NCI-H345 treated with DMSO at 0.1 percent for 48 hours (cell line): Measurements from ENCODE around the gene BRD9.
"Not testable (repeated sequence)": the region's sequence is repeated elsewhere in the genome, so short reads cannot be mapped to it uniquely, and the experiment has no call there.

ENCODE experiments used
- DNase-seq: peaks from one replicate; lab custom pipeline; 2025; ENCODE audit not compliant: unreplicated experiment; lab: John Stamatoyannopoulos, UW

BRD9 gene

DNA sequence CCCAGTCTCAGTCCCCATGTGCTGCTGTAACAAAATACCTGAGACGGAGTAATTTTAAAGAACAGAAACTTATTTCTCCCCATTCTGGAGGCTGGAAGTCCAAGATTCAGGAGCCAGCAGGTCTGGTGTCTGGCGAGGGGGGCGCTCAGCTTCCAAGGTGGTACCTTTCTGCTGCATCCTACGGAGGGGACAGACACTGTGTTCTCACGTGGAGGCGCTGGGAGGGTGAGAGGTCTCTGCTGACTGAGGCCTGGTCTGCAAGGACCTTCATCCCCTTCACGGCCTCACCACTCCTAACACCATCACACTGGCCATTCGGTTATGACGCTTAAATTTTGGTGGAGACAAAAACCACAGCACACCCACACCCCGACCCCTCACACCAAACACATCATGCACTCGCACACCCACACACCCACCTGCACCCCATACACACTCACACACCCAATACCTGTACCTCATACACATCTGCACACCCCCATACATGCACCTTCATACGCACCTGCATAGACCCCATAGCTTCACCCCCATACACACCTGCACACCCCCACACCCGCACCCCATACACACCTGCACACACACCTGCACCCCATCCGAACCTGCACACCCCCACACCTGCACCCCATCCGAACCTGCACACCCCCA lies 32.0 kb downstream of the BRD9 start:
- DNase-seq = no peak

DNA sequence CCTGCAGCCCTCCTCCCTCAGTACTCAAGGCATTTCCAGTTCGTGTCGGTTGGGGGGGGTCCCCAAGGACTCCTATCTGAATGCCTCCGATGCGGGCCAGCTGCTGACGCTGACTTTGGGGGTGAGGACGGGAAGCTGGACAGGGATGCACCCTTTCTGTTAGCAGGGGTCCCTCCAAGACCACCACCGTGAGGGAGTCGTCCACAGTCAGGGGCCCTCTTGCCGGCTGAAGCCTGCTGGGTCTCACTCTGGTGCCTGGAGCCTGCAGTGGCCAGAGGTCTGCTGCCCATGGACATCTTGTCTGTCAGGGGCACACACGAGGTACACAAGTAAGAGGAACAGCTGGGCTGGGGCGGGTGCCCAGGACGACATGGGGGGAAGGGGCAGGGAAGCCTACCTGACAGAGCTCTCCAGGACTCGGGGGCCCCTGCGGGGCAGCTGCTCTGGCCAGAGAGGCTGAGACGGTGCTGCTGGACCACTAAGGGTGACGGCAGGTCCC lies 32.8 kb downstream of the BRD9 start:
- no peak for DNase-seq

DNA sequence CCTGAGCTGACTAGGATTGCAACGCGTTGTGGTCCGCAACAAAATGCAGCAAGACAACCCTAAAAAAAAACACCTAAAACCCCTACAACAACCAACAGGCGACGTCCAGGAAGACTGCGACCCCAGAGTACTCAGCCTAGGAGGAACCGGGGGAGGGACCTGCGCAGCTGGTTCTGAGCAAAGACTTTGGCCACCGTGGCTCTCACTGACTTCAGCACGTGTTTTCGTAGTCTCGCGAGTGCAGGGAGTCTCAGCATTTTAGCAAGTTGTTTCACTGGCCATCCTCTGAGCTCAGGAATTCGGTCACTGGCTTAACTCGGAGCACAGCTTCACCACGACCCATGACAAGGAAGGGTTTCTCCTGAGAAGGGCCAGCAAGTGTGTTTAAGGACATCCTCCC lies 33.2 kb downstream of the BRD9 start:
- no peak for DNase-seq

DNA sequence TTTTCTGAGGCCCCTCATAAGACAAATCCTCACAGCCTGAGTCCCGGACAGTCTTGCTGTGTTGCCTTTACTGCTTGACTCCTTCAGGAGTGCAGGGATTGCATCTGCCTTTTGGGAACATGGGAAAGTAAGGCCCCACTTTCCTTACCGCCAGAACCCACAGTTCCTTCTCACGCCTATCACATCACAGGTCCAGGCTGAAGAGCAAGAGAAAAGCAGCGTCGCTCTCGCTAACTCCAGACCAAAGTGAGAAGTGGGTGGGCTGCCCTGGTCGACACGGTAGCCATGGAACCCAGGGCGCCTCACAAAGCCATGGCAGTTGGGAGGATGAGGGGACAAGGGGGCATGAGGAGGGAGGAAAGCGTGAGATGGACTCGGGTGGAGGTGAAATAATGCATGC lies 33.9 kb downstream of the BRD9 start:
- no peak for DNase-seq

DNA sequence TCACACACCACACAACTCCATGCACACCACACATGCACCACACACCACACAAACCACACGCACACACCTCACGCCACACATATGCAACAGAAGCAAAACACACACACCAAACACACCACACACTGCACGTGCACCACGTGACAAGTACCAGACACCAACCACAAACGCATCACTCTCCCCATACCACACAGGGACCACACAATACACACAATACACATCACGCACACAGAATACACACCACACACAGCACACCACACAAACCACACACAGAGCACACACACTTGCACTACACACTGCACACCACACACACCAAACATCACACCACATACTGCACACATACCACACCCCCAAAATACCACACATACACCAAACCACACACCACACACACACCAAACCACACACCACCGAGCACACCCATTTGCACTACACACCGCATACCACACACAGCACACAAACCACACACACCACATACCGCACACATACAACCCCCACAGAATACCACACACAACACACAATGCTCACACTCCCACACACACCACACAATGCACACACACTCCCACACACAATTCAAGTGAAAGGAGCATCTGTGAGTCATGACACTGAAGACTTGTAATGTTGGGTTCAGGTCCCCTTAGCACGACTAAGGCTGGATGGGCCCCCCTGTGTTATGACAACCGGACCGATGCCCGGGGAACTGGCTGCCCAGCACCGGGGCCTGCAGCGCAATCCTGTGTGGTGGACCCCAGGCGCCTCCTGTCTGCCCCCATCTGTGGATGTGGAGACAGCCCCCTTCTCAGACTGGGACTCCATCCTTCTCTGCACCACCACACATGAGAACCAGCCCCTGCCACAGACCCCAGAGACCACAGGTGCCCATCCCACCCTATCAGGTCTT lies 35.8 kb downstream of the BRD9 start:
- no peak for DNase-seq

DNA sequence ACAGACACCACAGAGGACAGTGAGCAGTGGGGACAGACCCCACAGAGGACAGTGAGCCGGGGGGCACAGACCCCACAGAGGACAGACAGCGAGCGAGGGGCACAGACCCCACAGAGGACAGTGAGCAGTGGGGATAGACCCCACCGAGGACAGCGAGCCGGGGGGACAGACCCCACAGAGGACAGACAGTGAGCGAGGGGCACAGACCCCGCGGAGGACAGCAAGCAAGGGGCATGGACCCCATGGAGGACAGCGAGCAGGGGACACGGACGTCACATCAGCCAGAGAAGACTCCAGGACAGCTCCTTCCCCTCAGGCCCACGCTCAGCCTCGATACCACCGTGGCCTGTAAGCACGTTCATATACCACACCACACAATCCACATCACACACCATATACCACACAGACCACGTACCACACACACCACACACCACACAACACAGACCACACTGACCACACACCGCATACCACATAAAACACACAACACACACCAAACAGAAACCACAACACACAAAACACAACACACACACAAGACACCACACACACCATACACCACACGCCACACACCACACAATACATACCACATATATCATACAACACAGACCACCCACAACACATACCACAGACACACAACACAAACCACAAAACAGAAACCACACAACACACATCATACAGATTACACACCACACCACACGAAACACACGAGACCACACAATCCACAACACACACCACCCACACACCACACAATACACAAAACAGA lies 36.6 kb downstream of the BRD9 start:
- DNase-seq = no peak

DNA sequence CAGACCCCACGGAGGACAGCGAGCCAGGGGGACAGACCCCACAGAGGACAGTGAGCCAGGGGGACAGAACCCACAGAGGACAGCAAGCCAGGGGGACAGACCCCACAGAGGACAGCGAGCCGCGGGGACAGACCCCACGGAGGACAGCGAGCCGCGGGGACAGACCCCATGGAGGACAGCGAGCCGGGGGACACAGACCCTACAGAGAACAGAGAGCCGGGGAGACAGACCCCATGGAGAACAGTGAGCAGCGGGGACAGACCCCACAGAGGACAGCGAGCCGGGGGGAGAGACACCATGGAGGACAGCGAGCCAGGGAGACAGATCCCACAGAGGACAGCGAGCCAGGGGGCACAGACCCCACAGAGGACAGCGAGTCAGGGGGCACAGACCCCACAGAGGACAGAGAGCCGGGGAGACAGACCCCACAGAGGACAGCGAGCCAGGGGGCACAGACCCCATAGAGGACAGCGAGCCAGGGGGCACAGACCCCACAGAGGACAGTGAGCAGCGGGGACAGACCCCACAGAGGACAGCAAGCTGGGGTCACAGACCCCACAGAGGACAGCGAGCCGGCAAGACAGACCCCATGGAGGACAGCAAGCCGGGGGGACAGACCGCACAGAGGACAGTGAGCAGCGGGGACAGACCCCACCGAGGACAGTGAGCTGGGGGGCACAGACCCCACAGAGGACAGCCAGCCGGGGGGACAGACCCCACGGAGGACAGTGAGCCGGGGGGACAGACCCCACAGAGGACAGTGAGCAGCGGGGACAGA lies 37.4 kb downstream of the BRD9 start:
- no peak for DNase-seq

DNA sequence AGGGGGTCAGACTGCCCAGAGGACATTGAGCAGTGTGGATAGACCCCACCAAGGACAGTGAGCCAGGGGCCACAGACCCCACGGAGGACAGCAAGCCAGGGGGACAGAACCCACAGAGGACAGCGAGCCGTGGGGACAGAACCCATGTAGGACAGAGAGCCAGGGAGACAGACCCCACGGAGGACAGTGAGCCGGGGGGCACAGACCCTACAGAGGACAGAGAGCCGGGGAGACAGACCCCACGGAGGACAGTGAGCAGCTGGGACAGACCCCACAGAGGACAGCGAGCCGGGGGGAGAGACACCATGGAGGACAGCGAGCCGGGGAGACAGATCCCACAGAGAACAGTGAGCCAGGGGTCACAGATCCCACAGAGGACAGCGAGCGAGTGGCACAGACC lies 38.4 kb downstream of the BRD9 start:
- no peak for DNase-seq

DNA sequence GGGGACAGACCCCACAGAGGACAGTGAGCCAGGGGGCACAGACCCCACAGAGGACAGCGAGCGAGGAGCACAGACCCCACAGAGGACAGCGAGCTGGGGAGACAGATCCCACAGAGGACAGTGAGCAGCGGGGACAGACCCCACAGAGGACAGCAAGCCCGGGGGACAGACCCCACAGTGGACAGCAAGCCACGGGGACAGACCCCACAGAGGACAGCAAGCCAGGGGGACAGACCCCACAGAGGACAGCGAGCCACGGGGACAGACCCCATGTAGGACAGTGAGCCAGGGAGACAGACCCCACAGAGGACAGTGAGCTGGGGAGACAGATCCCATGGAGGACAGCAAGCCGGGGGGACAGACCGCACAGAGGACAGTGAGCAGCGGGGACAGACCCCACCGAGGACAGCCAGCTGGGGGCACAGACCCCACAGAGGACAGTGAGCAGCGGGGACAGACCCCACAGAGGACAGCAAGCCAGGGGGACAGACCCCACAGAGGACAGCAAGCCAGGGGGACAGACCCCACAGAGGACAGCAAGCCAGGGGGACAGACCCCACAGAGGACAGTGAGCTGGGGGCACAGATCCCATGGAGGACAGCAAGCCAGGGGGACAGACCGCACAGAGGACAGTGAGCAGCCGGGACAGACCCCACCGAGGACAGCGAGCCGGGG lies 39.0 kb downstream of the BRD9 start:
- not testable (repeated sequence) for DNase-seq

DNA sequence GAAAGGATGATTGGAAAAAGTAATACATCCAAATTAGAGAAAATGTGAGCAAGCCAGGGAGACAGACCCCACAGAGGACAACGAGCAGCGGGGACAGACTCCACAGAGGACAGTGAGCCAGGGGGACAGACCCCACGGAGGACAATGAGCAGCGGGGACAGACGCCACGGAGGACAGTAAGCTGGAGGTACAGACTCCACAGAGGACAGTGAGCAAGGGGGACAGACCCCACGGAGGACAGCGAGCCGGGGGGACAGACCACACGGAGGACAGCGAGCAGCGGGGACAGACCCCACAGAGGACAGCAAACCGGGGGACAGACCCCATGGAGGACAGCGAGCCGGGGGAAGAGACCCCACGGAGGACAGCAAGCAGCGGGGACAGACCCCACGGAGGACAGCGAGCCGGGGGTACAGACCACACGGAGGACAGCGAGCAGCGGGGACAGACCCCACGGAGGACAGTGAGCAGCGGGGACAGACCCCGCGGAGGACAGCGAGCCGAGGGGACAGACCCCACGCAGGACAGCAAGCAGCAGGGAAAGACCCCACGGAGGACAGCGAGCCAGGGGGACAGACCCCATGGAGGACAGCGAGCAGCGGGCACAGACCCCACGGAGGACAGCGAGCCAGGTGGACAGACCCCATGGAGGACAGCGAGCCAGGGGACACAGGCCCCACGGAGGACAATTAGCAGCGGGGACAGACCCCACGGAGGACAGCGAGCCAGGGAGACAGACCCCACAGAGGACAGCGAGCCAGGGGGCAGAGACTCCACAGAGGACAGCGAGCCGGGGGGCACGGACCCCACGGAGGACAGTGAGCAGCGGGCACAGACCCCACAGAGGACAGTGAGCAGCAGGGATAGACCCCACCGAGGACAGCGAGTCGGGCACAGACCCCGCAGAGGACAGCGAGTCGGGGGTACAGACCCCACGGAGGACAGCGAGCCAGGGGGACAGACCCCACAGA lies 39.9 kb downstream of the BRD9 start:
- DNase-seq = no peak

DNA sequence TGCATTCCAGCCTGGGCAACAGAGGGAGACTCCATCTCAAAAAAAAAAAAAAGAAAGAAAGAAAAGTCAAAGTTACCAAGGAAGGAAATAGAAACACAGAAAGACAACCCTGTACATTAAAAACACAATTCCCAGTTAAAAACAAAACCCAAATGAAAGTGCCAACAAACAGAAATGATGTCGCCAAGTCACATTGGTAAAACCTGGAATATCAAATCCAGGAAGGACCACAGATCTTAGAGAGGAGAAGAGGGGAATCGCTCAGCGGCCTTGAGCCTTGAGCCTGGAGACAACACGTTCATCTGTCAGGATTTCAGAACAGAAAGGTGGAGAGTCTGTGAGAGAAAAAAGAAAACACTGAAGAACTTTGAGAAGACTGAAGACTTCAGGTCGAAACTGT lies 40.6 kb downstream of the BRD9 start:
- no peak for DNase-seq

DNA sequence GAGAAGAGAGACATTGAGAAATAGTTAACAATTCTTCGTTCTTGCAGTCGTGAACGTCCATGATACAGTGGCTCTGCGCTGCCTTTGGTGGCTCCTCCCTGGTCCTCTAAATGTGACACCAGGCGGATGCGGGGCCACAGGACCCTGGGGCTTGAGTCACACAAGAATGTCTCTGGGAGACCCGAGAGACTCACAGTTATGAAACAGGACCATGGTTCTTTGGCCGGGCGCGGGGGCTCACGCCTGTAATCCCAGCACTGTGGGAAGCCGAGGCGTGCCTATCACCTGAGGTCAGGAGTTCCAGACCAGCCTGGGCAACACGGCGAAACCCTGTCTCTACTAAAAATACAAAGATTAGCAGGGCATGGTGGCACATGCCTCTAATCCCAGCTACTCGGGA lies 41.0 kb downstream of the BRD9 start:
- DNase-seq = no peak

DNA sequence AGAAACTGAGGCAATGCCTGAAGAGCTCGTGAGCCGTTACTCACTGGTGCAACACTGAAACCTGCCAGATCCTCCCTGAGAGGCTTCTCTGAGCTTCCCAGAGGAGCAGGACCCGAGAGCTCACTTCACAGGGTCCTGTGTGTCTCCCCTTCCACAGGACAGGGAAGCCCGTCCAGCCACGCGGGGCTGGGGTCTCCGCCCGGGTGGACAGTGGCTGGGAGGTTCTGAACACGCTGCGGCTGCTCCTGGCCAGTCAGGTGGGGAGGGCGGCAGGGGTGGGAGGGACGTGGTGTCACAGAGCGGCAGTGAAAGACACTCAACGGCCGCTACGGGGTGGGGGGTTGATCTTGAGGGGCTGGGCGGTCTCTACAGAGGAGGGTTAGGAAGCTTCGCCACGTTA lies 41.5 kb downstream of the BRD9 start:
- DNase-seq = no peak

DNA sequence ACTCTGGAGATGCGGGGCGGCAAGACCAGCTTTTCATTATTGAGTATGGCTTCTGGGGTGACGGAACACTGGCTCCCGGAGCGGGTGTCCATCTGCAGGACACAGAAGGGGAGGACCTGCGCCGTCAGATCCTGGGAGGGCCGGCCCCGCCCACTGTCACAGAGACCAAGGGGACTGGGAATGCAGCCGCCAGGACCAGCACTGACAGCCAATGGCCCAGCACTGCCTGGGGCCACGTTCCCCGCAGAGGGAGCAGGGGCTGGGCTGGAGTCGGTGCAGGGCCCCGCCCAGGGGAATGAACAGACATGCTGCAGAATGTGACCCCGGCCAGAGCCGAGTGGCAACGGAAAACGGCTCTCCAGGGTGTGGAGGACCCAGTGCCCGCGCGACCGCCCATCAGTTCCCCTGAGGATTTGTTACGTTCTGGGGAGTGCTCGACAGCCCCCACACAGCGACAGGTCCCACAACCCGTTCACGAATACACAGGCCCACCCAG lies 42.0 kb downstream of the BRD9 start, which contains the start of gene ZDHHC11:
Gene ZDHHC11, minus strand, starts transcription at position 476 of the 496 bp plus-strand sequence. Its CDS starts 384 bp downstream, at position 92.
- DNase-seq = no peak

DNA sequence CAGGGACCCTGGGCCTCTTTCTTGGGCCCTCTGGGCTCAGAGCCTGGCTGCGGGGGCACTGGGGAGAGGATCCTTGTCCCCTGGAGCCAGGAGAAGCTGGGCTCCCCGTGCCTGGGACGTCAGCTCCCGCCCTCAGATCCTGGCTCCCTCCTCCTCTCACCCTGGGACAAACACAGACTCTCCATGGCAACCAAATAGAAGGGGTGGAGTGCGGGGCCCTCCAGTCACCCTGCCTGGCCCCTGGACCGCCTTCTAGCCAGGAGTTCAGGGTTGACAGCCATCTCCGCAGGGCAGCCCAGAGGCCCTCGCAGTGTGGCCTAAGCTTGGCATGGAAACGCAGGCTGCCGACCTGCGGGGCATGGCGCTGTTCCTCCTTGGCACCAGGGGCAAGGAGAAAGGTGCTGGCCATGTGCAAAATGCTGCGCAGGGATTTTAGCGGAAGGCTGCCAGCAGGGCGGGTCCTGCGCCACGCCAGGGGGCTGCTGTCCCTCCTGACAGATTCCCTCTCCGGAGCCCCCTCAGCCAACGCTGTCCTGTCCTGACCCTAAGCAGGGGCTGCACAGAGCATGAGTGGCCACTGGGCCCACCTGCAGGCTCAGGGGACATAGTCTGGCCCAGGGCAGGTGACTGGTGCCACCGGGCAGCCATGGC lies 42.8 kb downstream of the BRD9 start:
- no peak for DNase-seq

DNA sequence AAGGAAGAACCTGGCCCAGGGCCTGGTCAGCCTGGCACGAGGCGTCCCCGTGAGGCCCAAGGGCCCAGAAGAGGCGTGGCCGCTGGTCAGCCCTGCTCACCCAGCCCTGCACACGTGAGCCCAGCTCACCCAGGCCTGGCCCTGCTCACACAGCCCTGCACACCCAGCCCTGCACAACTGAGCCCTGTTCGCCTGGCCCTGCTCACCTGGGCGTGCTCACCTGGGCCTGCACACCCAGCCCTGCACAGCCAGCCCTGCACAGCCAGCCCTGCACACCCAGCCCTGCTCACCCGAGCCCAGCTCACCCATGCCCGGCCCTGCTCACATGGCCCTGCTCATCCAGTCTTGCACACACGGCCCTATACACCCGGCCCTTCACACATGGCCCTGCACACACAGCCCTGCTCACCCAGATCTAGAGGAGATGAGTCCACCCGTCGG lies 43.9 kb downstream of the BRD9 start:
- no peak for DNase-seq

DNA sequence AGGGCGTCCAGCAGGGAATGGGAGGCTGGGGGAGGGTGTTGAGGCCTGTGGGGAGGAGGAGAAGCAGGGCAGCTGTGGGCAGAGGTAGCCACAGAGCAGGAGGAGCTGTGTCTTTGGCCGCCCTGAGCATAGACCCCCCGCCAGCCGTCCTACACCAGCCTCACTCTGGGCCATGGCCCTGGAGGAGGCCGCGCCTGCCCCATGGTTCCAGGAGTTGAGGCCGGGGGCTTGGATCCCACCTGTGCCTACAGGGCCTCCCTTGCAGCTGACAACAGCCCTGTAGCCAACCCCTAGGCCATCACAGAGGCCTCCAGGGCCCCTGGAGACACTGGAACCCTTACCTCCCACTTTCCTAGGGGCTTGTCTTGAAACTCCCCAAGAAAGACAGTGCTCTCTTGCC lies 44.9 kb downstream of the BRD9 start:
- DNase-seq = not testable (repeated sequence)

DNA sequence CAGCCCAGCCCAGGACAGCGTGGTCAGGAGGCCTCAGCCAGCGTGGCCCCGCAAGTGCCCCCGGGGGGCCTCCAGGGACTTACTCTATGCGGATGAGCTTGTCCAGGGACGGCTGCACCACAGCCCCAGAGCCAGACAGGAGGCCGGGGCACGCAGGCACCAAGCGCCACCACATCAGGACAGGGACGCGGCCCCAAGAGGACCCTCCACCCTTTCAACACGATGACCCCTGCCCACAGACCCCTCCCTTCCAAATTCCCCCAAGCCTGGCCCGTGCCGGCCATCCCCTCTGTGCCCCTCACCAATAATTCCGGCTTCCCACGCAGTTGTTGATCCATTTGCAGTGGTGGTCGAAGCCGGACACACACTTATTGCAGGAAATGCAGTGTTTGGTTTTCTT lies 45.4 kb downstream of the BRD9 start:
- not testable (repeated sequence) for DNase-seq
